Stimulated activated CD4-positive, alpha-beta T cell treated with anti-CD3 and anti-CD28 coated beads, Interleukin-12 subunit alpha, Interleukin-12 subunit beta, amount 100 ng/mL, for 48 hours (primary cell): ENCODE measurements around the gene HS3ST1.

Experiments used
- DNase-seq, 3 donors: peaks; one replicate each; pipeline ENCODE4 v3.0.0-alpha.2; 2020; ENCODE audit warnings: low read depth in 2 of 3, low spot score in 1 of 3

HS3ST1 gene

GRCh38 chr4:11428231-11428898 lies at the start of gene HS3ST1:
TSS of gene HS3ST1 (minus strand) at chr4:11428894. CDS start at chr4:11400005, 28,889 bp downstream.
- no peak for DNase-seq

DNA sequence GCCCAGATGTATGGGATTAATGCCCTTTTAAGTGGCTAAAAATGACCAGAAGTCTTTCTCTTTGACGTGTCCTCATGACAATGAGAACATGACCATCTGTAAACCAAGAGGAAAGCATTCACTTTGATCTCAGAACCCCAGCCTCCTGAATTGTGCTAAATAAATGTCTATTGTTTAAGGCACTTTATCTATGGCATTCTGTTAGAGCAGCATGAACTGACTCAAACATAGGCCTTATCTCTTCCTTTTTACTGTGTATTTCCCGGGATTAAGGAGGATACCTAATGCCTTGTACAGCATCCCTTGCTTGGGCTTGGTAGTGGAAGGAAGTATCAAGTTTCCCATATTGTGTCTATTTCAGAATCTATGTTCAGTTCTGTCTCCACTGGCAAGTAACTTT lies 47.2 kb upstream of the HS3ST1 start:
- DNase-seq: no peak

- DNase-seq: no peak
Measured at GRCh38 chr4:11474146-11474545, 45.5 kb upstream of the HS3ST1 start.

DNA sequence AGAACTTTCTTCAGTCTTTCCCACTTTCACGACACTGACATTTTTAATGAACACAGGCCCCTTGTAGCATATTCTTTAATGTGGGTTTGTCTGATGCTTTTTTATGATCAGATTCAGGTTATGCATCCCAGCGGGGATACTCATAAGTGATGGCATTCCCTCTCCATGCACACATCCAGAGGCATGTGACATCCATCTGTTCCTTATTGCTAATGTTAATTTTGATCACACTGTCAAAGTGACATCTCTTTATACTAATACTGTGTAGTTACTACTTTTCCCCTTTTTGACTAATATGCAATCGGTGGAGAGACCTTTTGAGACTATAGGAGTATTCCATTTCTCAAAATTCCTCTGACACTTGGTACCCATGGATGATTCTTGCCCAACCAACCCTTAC lies 43.8 kb upstream of the HS3ST1 start:
- no peak for DNase-seq

DNA sequence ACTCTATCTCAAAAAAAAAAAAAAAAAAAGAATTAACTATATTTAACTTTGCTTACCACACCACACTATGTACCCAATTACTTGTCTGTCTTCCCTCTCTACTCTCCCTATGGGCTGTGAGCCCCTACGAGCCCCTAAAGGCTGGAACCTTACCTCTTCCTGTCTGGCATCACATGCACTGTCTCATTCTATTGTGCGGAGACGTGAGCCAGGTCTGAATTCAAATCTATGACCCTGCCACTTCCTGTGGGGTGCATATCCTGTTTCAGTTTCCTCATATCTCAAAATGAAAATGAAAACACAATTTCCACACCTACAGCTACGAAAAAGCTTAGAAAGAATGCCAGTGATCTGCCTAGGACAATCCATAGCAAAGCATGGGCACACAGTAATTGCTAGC lies 42.9 kb upstream of the HS3ST1 start:
- DNase-seq: peak; percentile 10 to 28 (median 22)

DNA sequence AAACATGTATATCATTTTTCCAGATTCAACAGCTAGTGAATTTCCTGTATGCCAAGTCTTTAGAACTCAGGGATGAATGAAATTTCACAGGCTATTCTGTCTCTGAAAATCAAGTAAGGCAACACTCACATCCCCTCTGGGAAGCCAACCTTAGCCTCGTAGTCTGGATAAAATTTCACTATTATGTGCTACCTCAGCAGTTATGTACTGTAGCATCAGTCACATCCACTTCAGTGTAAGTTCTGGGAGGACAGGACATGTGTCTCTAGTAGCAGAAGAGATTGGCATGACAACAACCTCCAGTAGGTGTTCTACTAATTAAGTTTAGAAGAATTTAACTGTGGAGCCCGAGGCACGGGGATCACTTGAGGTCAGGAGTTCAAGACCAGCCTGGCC lies 42.4 kb upstream of the HS3ST1 start:
- DNase-seq: no peak

- no peak for DNase-seq
Measured at GRCh38 chr4:11470438-11471045, 41.8 kb upstream of the HS3ST1 start.

- DNase-seq: no peak
Measured at GRCh38 chr4:11469650-11470437, 41.1 kb upstream of the HS3ST1 start.

DNA sequence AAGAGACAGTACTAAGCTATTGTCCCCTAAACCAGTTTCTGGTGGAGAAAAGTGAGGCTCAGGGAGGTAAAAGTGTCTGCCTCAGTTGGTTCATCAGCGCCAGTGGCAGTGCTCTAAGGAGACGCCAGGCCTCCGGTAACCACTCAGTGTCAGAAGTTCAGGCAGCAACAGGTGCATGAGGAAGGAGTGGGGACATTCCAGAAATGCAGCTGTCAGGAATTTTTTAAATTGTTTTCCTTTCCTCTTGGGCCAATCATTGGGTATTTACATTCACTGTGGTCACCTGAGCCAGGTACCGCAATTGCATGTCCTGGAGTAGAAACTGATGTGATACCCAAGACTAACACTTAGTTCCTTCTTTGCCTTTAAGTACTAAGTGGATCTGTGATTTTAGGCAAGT lies 40.2 kb upstream of the HS3ST1 start:
- DNase-seq: no peak

- no peak for DNase-seq
Measured at GRCh38 chr4:11467931-11468330, 39.2 kb upstream of the HS3ST1 start.

DNA sequence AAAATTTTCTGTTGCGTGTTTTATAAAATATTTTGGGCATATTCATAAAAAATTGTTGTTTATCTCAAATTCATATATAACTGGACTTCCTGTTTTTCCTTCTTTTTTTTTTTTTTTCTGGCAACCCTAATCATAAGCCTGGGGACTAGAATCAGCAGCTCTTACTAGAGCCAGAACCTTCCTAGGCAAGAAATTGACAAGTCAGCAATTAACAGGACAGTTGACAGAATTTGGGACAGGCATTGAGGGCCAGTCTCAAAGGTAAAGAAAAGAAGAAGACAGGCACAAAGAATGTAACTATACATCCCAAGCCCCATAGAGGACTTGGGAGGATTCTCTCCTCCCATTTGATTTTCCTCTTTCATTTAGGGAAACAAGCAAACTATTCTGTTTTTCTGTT lies 35.0 kb upstream of the HS3ST1 start:
- no peak for DNase-seq

DNA sequence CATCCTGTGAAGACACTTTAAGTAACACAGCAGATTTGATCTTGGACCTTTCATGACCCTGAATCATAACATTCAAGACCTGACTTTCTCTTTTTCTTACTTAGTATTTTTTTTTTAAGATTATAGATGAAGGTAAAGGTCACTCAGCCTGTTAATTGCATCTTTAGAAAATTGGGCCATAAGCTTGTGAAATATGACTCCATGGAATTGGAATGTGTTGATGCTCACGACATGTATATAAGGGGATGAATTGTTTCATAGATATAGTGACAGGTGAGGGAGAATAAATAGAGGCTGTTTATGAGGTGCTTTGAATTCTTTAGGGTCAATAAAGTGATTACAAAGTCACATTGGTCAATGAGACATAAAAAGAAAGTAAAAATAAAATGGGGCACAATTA lies 27.7 kb upstream of the HS3ST1 start:
- DNase-seq: no peak

DNA sequence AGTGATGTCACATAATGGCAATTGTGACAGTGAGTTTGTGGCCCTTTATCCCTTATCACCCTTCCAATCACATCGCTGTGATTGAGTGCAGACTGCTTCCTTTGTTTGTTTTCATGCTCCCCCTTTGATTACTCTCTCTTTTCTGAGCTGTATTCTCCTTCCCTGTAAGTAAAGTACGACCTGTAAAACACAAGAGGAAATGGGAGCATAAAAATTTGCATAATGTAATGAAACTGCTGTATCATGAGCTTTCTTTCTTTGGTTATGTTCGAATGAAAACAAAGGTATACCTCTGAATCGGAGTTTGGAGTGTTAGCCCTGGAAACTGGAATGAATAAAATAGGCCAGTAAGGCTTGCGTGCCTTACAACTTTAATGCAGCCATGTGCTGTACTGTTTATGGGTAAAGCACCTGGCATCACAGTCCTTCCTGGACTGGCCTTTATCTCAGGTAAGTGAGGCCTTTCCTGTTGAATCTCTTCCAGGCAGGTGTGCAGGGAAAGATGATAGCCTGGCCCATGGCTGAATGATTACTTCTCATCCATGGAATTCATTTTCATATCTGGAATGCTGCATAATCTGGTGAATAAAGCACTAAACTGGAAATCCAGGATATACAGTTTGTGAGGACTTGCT lies 26.6 kb upstream of the HS3ST1 start:
- no peak for DNase-seq

DNA sequence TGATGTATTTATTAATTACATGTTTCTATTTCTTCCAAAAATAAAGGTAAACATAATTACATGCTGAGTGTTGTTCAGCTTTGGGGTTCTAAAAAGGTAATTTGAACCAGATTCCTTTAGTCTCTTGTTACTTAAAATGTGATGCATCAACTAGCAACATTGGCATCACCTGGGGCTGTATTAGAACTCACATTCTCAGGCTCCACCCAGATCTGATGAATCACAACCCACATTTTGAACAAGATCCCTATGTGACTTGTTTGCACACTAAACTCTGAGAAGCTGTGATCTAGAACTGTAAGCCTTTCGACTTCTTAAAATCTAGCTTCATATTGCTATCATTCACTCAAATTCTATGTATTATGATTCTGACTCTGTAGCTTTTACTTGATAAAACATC lies 23.0 kb upstream of the HS3ST1 start:
- DNase-seq: no peak

DNA sequence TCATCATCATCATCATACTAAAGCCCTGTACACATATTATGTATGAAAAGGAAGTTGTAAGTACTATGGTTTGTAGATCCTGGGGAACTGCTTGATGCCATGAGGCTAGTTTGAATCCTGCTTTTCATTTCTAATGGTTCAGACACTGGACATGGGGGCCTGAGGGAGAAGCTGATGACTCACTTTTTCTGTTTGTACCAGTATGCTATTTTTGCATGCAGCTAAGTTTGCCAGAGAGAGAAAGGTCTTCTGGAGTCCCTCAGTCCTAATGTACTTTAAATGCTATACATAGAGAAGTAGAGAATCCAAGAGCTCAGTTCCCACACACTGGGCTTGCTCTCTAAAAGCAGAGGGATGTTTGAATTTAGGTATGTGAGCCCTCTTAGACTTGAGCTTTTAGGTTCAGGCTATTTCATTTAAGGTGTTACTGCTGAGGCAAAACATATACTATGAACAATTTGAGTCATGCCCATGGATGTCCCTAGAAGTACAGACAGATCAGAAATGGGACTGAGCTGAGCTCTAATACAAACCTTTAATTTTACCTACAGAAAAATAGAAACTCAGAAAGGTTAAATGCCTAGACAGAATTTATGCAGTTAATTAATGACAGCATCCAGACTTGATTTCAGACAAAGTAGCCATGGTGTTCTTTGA lies 17.6 kb upstream of the HS3ST1 start:
- DNase-seq: no peak

DNA sequence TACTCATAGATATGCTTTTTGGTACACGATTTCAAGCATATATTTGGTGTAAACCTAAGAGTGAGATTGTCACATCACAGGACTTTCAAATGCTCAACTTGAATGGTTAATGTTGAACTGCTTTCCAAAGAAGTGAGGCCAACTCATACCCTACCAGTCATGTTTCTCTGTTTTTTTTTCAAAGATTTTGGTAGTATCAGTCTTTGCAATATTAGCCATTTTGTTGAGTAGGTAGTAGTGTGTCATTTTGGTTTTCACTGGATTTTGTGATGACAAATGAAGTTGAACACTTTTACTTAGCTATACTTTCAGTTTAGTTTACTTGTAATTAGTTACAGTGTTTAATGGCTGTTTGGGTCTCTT lies 12.5 kb upstream of the HS3ST1 start:
- no peak for DNase-seq

- DNase-seq: no peak
Measured at GRCh38 chr4:11440481-11441193, 11.9 kb upstream of the HS3ST1 start.

DNA sequence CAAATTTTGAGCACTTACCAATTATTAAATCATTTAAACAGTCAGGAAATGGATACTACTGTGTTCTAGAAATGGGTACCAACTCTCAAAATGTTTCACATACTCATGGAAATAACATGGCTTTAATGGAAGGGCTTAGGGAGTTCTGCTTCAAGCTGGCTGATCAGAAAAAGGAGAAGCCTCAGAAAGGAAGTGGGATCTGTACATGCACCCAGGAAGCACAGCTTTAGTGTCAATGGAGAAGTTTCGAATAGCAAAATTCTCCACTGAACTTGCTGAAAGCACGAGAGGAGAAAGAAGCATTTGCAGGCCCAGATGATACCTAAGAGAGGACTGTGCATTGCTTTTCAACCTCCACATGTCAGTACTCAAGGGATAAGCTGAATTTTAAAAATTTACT lies 11.1 kb upstream of the HS3ST1 start:
- DNase-seq: no peak

DNA sequence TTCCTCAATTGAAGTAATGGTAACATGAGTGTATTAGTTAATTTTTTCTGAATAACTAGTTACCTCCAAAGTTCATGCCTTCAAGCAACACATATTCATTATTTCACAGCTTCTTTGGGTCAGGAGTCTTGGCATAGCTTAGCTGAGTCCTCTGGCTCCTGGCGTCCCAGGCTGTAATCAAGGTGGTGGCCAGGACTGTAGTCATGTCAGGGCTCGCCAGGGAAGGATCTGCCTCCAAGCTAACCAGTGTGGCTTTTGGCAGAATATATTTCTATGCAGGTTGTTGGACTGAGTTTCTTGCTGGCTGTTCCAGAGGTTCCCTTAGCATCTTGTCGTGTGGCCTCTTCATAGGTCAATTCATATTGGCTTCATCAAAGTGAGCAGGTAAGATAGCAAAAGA lies 10.0 kb upstream of the HS3ST1 start:
- no peak for DNase-seq

DNA sequence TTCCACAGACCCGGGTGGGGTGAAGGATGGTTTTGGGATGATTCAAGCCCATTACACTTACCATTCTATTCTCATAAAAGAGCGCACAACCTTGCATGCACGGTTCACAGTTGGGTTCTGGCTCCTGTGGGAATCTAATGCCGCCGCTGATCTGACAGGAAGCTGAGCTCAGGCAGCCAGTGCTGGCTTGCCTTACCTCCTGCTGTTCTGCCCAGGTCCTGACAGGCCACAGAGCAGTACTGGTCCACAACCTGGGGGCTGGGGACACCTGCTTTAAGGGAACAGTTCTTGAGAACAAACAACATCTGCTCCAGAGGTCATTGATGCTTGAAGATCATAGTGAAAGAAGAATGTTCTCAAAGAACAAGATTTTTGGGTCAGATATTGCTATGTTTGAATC lies 8.0 kb upstream of the HS3ST1 start:
- DNase-seq: no peak

GRCh38 chr4:11436084-11436483 lies 7.4 kb upstream of the HS3ST1 start:
- no peak for DNase-seq
